H9 (cell line): Measurements from ENCODE around the gene AS3MT. TPM values are rescaled to one million over a fixed set of nuclear protein-coding genes. Genes with fewer than 3 reads are reported as not detected.

ENCODE experiments used
- DNase-seq: peaks from one replicate; pipeline ENCODE4 v3.0.0-alpha.2; 2017
- H2AFZ ChIP-seq: one replicate; pipeline ENCODE4 v1.6.1; 2013; ENCODE audit warnings: mild to moderate bottlenecking, low read length, control low read depth, moderate library complexity
- H2AK5ac ChIP-seq: 2 replicates; pipeline ENCODE4 v1.6.1; 2013; ENCODE audit warnings: low read length, control low read depth, mixed read lengths; ENCODE audit not compliant: insufficient read length
- H2BK120ac ChIP-seq: one replicate; pipeline ENCODE4 v1.6.1; 2013; ENCODE audit warnings: low read depth, mild to moderate bottlenecking, low read length, control low read depth, inconsistent platforms; ENCODE audit not compliant: poor library complexity, severe bottlenecking
- H2BK12ac ChIP-seq: 2 replicates; pipeline ENCODE4 v1.6.1; 2013; ENCODE audit warnings: low read length, control low read depth, mixed read lengths, low read depth; ENCODE audit not compliant: insufficient read length
- H2BK15ac ChIP-seq: 2 replicates; pipeline ENCODE4 v1.6.1; 2013; ENCODE audit warnings: low read depth, low read length, control low read depth
- H2BK20ac ChIP-seq: one replicate; pipeline ENCODE4 v1.6.1; 2013; ENCODE audit warnings: low read depth, mild to moderate bottlenecking, low read length, control low read depth, inconsistent platforms; ENCODE audit not compliant: poor library complexity, severe bottlenecking
- H2BK5ac ChIP-seq: 2 replicates; pipeline ENCODE4 v1.6.1; 2013; ENCODE audit warnings: low read length, control low read depth, mixed read lengths; ENCODE audit not compliant: insufficient read length
- H3K14ac ChIP-seq: 2 replicates; pipeline ENCODE4 v1.6.1; 2013; ENCODE audit warnings: low read length, control low read depth; ENCODE audit not compliant: insufficient read depth
- H3K18ac ChIP-seq: 2 replicates; pipeline ENCODE4 v1.6.1; 2013; ENCODE audit warnings: low read depth, mild to moderate bottlenecking, mixed read lengths, low read length, control low read depth; ENCODE audit not compliant: insufficient read length
- H3K23ac ChIP-seq: 2 replicates; pipeline ENCODE4 v1.6.1; 2013; ENCODE audit warnings: low read length, control low read depth, mixed read lengths, low read depth; ENCODE audit not compliant: insufficient read length
- H3K23me2 ChIP-seq: 2 replicates; pipeline ENCODE4 v1.6.1; 2013; ENCODE audit warnings: low read depth, mild to moderate bottlenecking, mixed read lengths, low read length, control low read depth; ENCODE audit not compliant: insufficient read length, poor library complexity, severe bottlenecking
- H3K27ac ChIP-seq: 2 replicates; pipeline ENCODE4 v1.5.1; 2013; ENCODE audit warnings: low read length, control low read depth, mixed read lengths, low read depth; ENCODE audit not compliant: insufficient read length
- H3K27me3 ChIP-seq: 2 replicates; pipeline ENCODE4 v1.6.1; 2013; ENCODE audit warnings: low read length, control low read depth, inconsistent platforms; ENCODE audit not compliant: insufficient read depth
- H3K4ac ChIP-seq: 2 replicates; pipeline ENCODE4 v1.6.1; 2013; ENCODE audit warnings: low read depth, mild to moderate bottlenecking, control low read depth, inconsistent platforms, low read length, moderate library complexity
- H3K4me1 ChIP-seq: 2 replicates; pipeline ENCODE4 v1.6.1; 2013; ENCODE audit warnings: low read length, control low read depth, inconsistent platforms; ENCODE audit not compliant: insufficient read depth
- H3K4me2 ChIP-seq: 2 replicates; pipeline ENCODE4 v1.6.1; 2013; ENCODE audit warnings: low read length, control low read depth, mixed read lengths; ENCODE audit not compliant: insufficient read length, insufficient read depth
- H3K56ac ChIP-seq: 2 replicates; pipeline ENCODE4 v1.6.1; 2013; ENCODE audit warnings: low read depth, mild to moderate bottlenecking, mixed read lengths, low read length, control low read depth; ENCODE audit not compliant: insufficient read length
- H3K79me1 ChIP-seq: 2 replicates; pipeline ENCODE4 v1.6.1; 2013; ENCODE audit warnings: low read depth, mild to moderate bottlenecking, moderate library complexity, low read length, control low read depth, inconsistent platforms; ENCODE audit not compliant: insufficient read depth, poor library complexity, severe bottlenecking
- H3K79me2 ChIP-seq: 2 replicates; pipeline ENCODE4 v1.6.1; 2013; ENCODE audit warnings: low read length, control low read depth, inconsistent platforms; ENCODE audit not compliant: insufficient read depth
- H3K9ac ChIP-seq: 2 replicates; pipeline ENCODE4 v1.6.1; 2013; ENCODE audit warnings: low read length, control low read depth, mixed read lengths; ENCODE audit not compliant: insufficient read length; ENCODE audit errors: extremely low read depth
- H3K9me3 ChIP-seq: one replicate; pipeline ENCODE4 v1.6.1; 2013; ENCODE audit warnings: low read depth, low read length, inconsistent platforms; ENCODE audit not compliant: control insufficient read depth
- H3T11ph ChIP-seq: one replicate; pipeline ENCODE4 v1.6.1; 2013; ENCODE audit warnings: mild to moderate bottlenecking, low read length, control low read depth, inconsistent platforms
- H4K20me1 ChIP-seq: one replicate; pipeline ENCODE4 v1.6.1; 2013; ENCODE audit not compliant: control insufficient read depth, insufficient read length, insufficient read depth
- H4K5ac ChIP-seq: 2 replicates; pipeline ENCODE4 v1.6.1; 2013; ENCODE audit warnings: low read depth, mild to moderate bottlenecking, mixed read lengths, low read length, control low read depth; ENCODE audit not compliant: insufficient read length
- H4K8ac ChIP-seq: replicated peaks from 2 replicates; pipeline ENCODE4 v1.6.1; 2013; ENCODE audit warnings: low read length, control low read depth, mixed read lengths, low read depth; ENCODE audit not compliant: insufficient read length
- H4K91ac ChIP-seq: 2 replicates; pipeline ENCODE4 v1.6.1; 2013; ENCODE audit warnings: low read depth, mild to moderate bottlenecking, moderate library complexity, mixed read lengths, low read length, control low read depth; ENCODE audit not compliant: insufficient read length
- H3K27ac Mint-ChIP-seq, 3 experiments: 2 replicates in 2 of 3; 3 replicates in 1 of 3; pipeline ENCODE4 v1.8.0; 2020 to 2021; ENCODE audit warnings: mixed read lengths in 3 of 3, mild to moderate bottlenecking in 1 of 3, moderate library complexity in 1 of 3
- H3K27me3 Mint-ChIP-seq: 2 replicates; pipeline ENCODE4 v1.8.0; 2021; ENCODE audit warnings: low read depth, mild to moderate bottlenecking, moderate library complexity, mixed read lengths
- H3K36me3 Mint-ChIP-seq, 3 experiments: 2 replicates in 2 of 3; 3 replicates in 1 of 3; pipeline ENCODE4 v1.8.0; 2020 to 2021; ENCODE audit warnings: low read depth in 3 of 3, mixed read lengths in 3 of 3; ENCODE audit not compliant: insufficient read depth in 1 of 3
- H3K4me1 Mint-ChIP-seq, 2 experiments: 2 replicates each; pipeline ENCODE4 v1.8.0; 2020; ENCODE audit warnings: mixed read lengths in 2 of 2
- H3K4me3 Mint-ChIP-seq, 2 experiments: 2 replicates in 1 of 2; 3 replicates in 1 of 2; pipeline ENCODE4 v1.8.0; 2020 to 2021; ENCODE audit warnings: mild to moderate bottlenecking in 2 of 2, mixed read lengths in 2 of 2, moderate library complexity in 1 of 2
- H3K9me3 Mint-ChIP-seq, 2 experiments: 2 replicates in 1 of 2; 3 replicates in 1 of 2; pipeline ENCODE4 v1.8.0; 2020; ENCODE audit warnings: mild to moderate bottlenecking in 2 of 2, mixed read lengths in 2 of 2, moderate library complexity in 1 of 2
- WGBS: extraction: QIAGEN DNeasy Blood & Tissue Kit; methylation state at CpG from one replicate; pipeline ENCODE4 v1.1.7; 2013; ENCODE audit warnings: missing lambda C conversion rate, low lambda C conversion rate, mixed read lengths; ENCODE audit not compliant: insufficient read length; ENCODE audit errors: extremely low coverage; 5-methylcytosine and 5-hydroxymethylcytosine counted together
- total RNA-seq: library from RNA; stranded (reverse); gene quantifications from 2 replicates; pipeline ENCODE4 v1.2.1, GENCODE V29; 2021
- TF ChIP-seq, protein P1 (sequence below): fragments of 200-600 bp; sonication (generic); conservative IDR thresholded peaks from 3 replicates; pipeline ENCODE4 v1.8.0; 2021; ENCODE audit warnings: antibody characterized with exemption, mild to moderate bottlenecking

Gene AS3MT
- total RNA-seq, 1 experiment from 2014 or later: 16.4 TPM

- H3K27ac ChIP-seq: no peak overlapping the region
- H2BK12ac ChIP-seq: no peak overlapping the region
- H4K5ac ChIP-seq: no peak overlapping the region
- H3K18ac ChIP-seq: no peak overlapping the region
- no peak overlapping the region for H3K9ac ChIP-seq
- H2AFZ ChIP-seq: no peak overlapping the region
- WGBS: no CpG with 5 or more reads among the region's 5 CpGs
- no peak overlapping the region for H2BK120ac ChIP-seq
- no peaks in the 10 kb centered on the region for H3K23me2 ChIP-seq
- peaks cover 0 to 5% (median 0%) of the 10 kb centered on the region in 3 experiments; a peak in 2 of 7 replicates for H3K36me3 Mint-ChIP-seq
- H3K79me2 ChIP-seq: no peaks in the 10 kb centered on the region
- H4K91ac ChIP-seq: no peak overlapping the region
- peaks cover 2 to 5% of the 10 kb centered on the region in 2 experiments; a peak in 1 of 4 replicates for H3K4me1 Mint-ChIP-seq
- H3K4me3 Mint-ChIP-seq: no peak overlapping the region
- H3K23ac ChIP-seq: no peak overlapping the region
- no peaks in the 10 kb centered on the region for H3K79me1 ChIP-seq
- H3K9me3 ChIP-seq: peaks cover 9% of the 10 kb centered on the region
- no peak overlapping the region for H2BK5ac ChIP-seq
- H3K56ac ChIP-seq: no peak overlapping the region
- TF ChIP-seq, protein P1, sequence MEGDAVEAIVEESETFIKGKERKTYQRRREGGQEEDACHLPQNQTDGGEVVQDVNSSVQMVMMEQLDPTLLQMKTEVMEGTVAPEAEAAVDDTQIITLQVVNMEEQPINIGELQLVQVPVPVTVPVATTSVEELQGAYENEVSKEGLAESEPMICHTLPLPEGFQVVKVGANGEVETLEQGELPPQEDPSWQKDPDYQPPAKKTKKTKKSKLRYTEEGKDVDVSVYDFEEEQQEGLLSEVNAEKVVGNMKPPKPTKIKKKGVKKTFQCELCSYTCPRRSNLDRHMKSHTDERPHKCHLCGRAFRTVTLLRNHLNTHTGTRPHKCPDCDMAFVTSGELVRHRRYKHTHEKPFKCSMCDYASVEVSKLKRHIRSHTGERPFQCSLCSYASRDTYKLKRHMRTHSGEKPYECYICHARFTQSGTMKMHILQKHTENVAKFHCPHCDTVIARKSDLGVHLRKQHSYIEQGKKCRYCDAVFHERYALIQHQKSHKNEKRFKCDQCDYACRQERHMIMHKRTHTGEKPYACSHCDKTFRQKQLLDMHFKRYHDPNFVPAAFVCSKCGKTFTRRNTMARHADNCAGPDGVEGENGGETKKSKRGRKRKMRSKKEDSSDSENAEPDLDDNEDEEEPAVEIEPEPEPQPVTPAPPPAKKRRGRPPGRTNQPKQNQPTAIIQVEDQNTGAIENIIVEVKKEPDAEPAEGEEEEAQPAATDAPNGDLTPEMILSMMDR: no peak
- no peak overlapping the region for H4K8ac ChIP-seq
- H3K27ac Mint-ChIP-seq: peak overlapping the region in 1 of 3 experiments; percentile 62; a peak in 1 of 7 replicates
- no peaks in the 10 kb centered on the region for H4K20me1 ChIP-seq
- H2BK20ac ChIP-seq: no peak overlapping the region
- H2AK5ac ChIP-seq: no peak overlapping the region
- H3K9me3 Mint-ChIP-seq: peaks cover 13 to 16% of the 10 kb centered on the region in 2 experiments; a peak in 4 of 5 replicates
- H3K27me3 Mint-ChIP-seq: no peaks in the 10 kb centered on the region
- H3K27me3 ChIP-seq: no peaks in the 10 kb centered on the region
- H3K4me1 ChIP-seq: no peaks in the 10 kb centered on the region
- H3K14ac ChIP-seq: no peak overlapping the region
- no peak overlapping the region for H3K4ac ChIP-seq
- H3K4me2 ChIP-seq: no peak overlapping the region
- no peak overlapping the region for H2BK15ac ChIP-seq
- no peak for DNase-seq
- H3T11ph ChIP-seq: no peak overlapping the region
These were observed 41.7 kb upstream of the AS3MT start for GRCh38 chr10:102827597-102827975.
